Mucosa of descending colon (tissue), 3 donors: ENCODE data around the gene BTBD2. TPM values are rescaled to one million over a fixed set of nuclear protein-coding genes. Genes with fewer than 3 reads are reported as not detected.

Source experiments
- ATAC-seq: fragments of 200-7000 bp; cut with Tn5 transposase; one replicate; pipeline ENCODE4 v1.9.1; 2020; ENCODE audit warnings: mild to moderate bottlenecking, moderate library complexity
- DNase-seq, 3 donors: peaks; one replicate each; pipeline ENCODE4 v3.0.0-alpha.2; 2020
- H3K36me3 ChIP-seq: fragments of 200-600 bp; one replicate; pipeline ENCODE4 v1.8.0; 2021; ENCODE audit warnings: low read depth, mild to moderate bottlenecking
- H3K4me1 ChIP-seq: fragments of 200-600 bp; one replicate; pipeline ENCODE4 v1.8.0; 2021; ENCODE audit warnings: low read depth, mild to moderate bottlenecking
- H3K4me3 ChIP-seq: fragments of 200-600 bp; one replicate; pipeline ENCODE4 v1.8.0; 2021; ENCODE audit warnings: mild to moderate bottlenecking
- H3K9me3 ChIP-seq: fragments of 200-600 bp; one replicate; pipeline ENCODE4 v1.8.0; 2021; ENCODE audit warnings: mild to moderate bottlenecking
- CTCF ChIP-seq: fragments of 200-600 bp; IDR thresholded peaks from one replicate; pipeline ENCODE4 v1.8.0; 2022; ENCODE audit warnings: antibody characterized with exemption, mild to moderate bottlenecking
- intact Hi-C, 2 donors: fragments of 100-400 bp; cut with DNase I in 1 of 2; cut with micrococcal nuclease in 1 of 2; formaldehyde crosslinking; loops; one replicate each; pipeline versions ENCODE4 v1.11.0 to v1.11.1; 2022; cut with DNase I, micrococcal nuclease
- total RNA-seq, 3 donors: library from RNA; stranded (reverse); fragmentation: NEBNext Ultra II Directional in 2 of 3; extraction: Animal tissue kit (Norgen Biotek cat#: 25700) in 2 of 3; gene quantifications; one replicate each; pipeline versions ENCODE4 v1.2.1 to v1.2.4, GENCODE V29; 2021 to 2023
- donor health status: DM: no; HTN: no; CAD: no; lungs with moderate emphysema.
- donor health status: DM: no; HTN: no; CAD: no.
- donor health status: DM: no; HTN: yes; CAD: no.

Gene BTBD2
- total RNA-seq, 3 donors from 2014 or later = 66.0 to 82.3 (median 71.5) TPM

- Histone ChIP-seq H3K36me3 (peaks cover 12% of the 10 kb centered on the region), H3K9me3 (no peaks in the 10 kb centered on the region), H3K4me1 (no peaks in the 10 kb centered on the region), H3K4me3 (no peak overlapping the region)
- no peak for TF ChIP-seq CTCF
- intact Hi-C loops = no loop called here
- DNase-seq = no peak
- peak; percentile 4 for ATAC-seq
Measured at GRCh38 chr19:1987197-1988187, 28.0 kb downstream of the BTBD2 start.

DNA sequence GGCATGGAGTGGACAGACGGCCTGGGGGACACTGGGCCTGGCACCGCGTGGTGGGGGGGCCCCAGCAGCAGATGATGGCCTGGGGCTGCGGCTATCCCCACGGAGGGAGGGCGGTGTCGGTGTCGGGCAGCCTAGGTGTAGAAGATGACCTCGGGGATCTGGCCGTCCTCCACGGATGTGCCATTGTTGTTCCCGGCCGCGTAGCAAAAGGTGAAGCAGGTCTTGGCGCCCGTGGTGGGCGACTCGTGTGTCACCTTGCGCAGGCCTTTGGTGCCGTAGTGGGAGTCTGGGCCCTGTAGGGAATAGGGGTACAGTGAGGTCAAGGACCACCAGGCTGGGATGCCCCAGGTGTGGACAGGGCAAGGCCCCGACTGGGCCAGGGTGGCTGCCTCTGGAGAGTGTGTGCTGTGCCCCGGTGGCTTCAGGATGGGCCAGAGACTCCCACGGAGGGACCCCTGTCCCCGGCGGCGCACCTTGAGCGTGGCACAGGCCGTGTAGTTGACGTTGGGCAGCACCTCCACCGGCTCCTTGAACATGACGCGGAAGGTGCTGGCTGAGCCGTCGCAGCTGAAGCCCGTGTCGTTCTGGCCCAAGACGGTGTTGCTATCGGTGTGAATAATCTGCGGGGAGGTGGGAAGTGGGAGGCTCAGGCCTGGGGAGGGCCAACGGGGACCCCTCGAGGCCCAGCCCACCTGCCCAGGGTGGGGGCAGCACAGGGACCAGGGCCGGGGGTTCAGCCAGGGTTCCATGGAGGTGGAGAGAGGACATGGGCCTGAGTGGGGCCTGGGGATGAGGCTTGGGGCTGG, 29.0 kb downstream of the BTBD2 start:
- no peak for DNase-seq
- TF ChIP-seq CTCF = no peak
- Histone ChIP-seq H3K4me1 (no peaks in the 10 kb centered on the region), H3K9me3 (no peaks in the 10 kb centered on the region), H3K36me3 (peaks cover 18% of the 10 kb centered on the region), H3K4me3 (no peak overlapping the region)
- intact Hi-C loops = no loop called here
- peak; percentile 6 for ATAC-seq

GRCh38 chr19:1985588-1986356, 29.7 kb downstream of the BTBD2 start:
- DNase-seq = no peak
- ATAC-seq = peak; percentile 11
- no peak for TF ChIP-seq CTCF

GRCh38 chr19:1984357-1984756, 31.2 kb downstream of the BTBD2 start:
- TF ChIP-seq CTCF = no peak
- H3K9me3 ChIP-seq = no peaks in the 10 kb centered on the region
- ATAC-seq = no peak
- intact Hi-C loops = no loop called here
- no peaks in the 10 kb centered on the region for H3K4me1 ChIP-seq
- DNase-seq = no peak
- no peak overlapping the region for H3K4me3 ChIP-seq
- peaks cover 15% of the 10 kb centered on the region for H3K36me3 ChIP-seq

More at GRCh38 chr19:1985588-1986356, 29.7 kb downstream of the BTBD2 start:
- H3K36me3 ChIP-seq = peaks cover 19% of the 10 kb centered on the region
- no peaks in the 10 kb centered on the region for H3K9me3 ChIP-seq
- H3K4me3 ChIP-seq = no peak overlapping the region
- intact Hi-C loops = no loop called here
- no peaks in the 10 kb centered on the region for H3K4me1 ChIP-seq

GRCh38 chr19:1981253-1981652, 34.3 kb downstream of the BTBD2 start:
- H3K4me1 ChIP-seq = no peaks in the 10 kb centered on the region
- intact Hi-C loops = no loop called here
- DNase-seq (no peak), ATAC-seq (no peak)
- no peak for TF ChIP-seq CTCF
- no peak overlapping the region for H3K4me3 ChIP-seq
- no peaks in the 10 kb centered on the region for H3K9me3 ChIP-seq
- peaks cover 15% of the 10 kb centered on the region for H3K36me3 ChIP-seq
